ENCODE measurements around the gene TBC1D14. TPM values are rescaled to one million over a fixed set of nuclear protein-coding genes. Genes with fewer than 3 reads are reported as not detected.

Gene TBC1D14
- polyA plus RNA-seq, 3 donors: 36.3 to 44.7 (median 39.3) TPM

DNA sequence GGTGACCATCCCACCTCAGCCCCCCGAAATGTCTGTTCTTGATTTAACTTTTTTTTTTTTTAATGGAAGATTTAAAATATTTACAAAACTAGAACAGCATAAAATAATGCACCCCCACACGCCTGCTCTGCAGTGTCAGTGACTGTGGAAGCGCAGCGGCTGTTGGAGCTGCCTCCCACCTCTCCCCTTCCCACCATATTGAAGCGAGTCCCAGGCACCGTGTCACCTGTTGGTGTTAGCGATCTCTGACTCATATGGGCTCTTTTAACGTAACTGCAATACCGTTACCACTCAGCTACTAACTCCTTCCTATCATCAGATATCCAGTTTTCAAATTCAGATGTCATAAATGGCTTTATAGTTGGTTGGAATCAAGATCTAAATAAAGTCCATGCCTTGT is 116.5 kb downstream of the TBC1D14 start:
- Histone ChIP-seq H3K36me3 (replicated peaks in 1 of 2; ENCODE audit: control insufficient read depth in 1 of 2, insufficient read depth in 2 of 2, low read length in 2 of 2) (peaks cover 84 to 96% of the 10 kb centered on the region in 2 donors), H3K4me3 (replicated peaks in 1 of 3; ENCODE audit: low read depth in 2 of 3, low read length in 3 of 3) (no peak overlapping the region), H3K27ac (ENCODE audit: low read depth in 1 of 2, low read length in 2 of 2) (no peak overlapping the region), H3K4me2 (replicated peaks; ENCODE audit: extremely low read depth, low read length, poor library complexity, severe bottlenecking) (no peak overlapping the region), H4K20me1 (ENCODE audit: insufficient read depth, low read length) (peaks cover 63% of the 10 kb centered on the region), H2AFZ (ENCODE audit: insufficient read depth, low read depth, low read length, poor library complexity, severe bottlenecking) (no peak overlapping the region), H3K9ac (ENCODE audit: insufficient read depth, low read length, poor library complexity, severe bottlenecking) (no peak overlapping the region), H3K4me1 (ENCODE audit: control insufficient read depth in 1 of 2, insufficient read depth in 2 of 2, low read length in 2 of 2) (no peaks in the 10 kb centered on the region), H3K9me3 (replicated peaks in 1 of 2; ENCODE audit: control insufficient read depth in 1 of 2, insufficient read depth in 1 of 2, low read length in 2 of 2) (no peaks in the 10 kb centered on the region), H3K27me3 (ENCODE audit: control insufficient read depth in 2 of 2, insufficient read depth in 2 of 2, low read length in 2 of 2) (no peaks in the 10 kb centered on the region), H3K79me2 (ENCODE audit: insufficient read depth, low read length) (no peaks in the 10 kb centered on the region)
- Mint-ChIP-seq H3K4me3 (no peak overlapping the region), H3K4me1 (no peaks in the 10 kb centered on the region), H3K36me3 (peaks cover 85 to 94% of the 10 kb centered on the region in 2 donors), H3K27me3 (ENCODE audit: low read depth in 3 of 3) (peaks cover 0 to 3% (median 0%) of the 10 kb centered on the region in 3 donors), H3K27ac (no peak overlapping the region), H3K9me3 (peaks cover 0 to 2% (median 0%) of the 10 kb centered on the region in 7 donors)
- intact Hi-C loops (cut with micrococcal nuclease): no loop called here
- 100% methylated on average over 7 of the region's 9 CpGs for WGBS (ENCODE audit: insufficient coverage)
- no peak for TF ChIP-seq CTCF (IDR thresholded peaks at IDR 0.05)
- no peak for DNase-seq

GRCh38 chr4:7027284-7027683 is 117.7 kb downstream of the TBC1D14 start:
- Histone ChIP-seq H3K9me3 (replicated peaks in 1 of 2; ENCODE audit: control insufficient read depth in 1 of 2, insufficient read depth in 1 of 2, low read length in 2 of 2) (no peaks in the 10 kb centered on the region), H3K4me1 (ENCODE audit: control insufficient read depth in 1 of 2, insufficient read depth in 2 of 2, low read length in 2 of 2) (no peaks in the 10 kb centered on the region), H3K9ac (ENCODE audit: insufficient read depth, low read length, poor library complexity, severe bottlenecking) (no peak overlapping the region), H3K4me3 (replicated peaks in 1 of 3; ENCODE audit: low read depth in 2 of 3, low read length in 3 of 3) (no peak overlapping the region), H3K79me2 (ENCODE audit: insufficient read depth, low read length) (no peaks in the 10 kb centered on the region), H4K20me1 (ENCODE audit: insufficient read depth, low read length) (peaks cover 64% of the 10 kb centered on the region), H3K4me2 (replicated peaks; ENCODE audit: extremely low read depth, low read length, poor library complexity, severe bottlenecking) (no peak overlapping the region), H3K27me3 (ENCODE audit: control insufficient read depth in 2 of 2, insufficient read depth in 2 of 2, low read length in 2 of 2) (no peaks in the 10 kb centered on the region), H3K27ac (ENCODE audit: low read depth in 1 of 2, low read length in 2 of 2) (no peak overlapping the region), H2AFZ (ENCODE audit: insufficient read depth, low read depth, low read length, poor library complexity, severe bottlenecking) (no peak overlapping the region), H3K36me3 (replicated peaks in 1 of 2; ENCODE audit: control insufficient read depth in 1 of 2, insufficient read depth in 2 of 2, low read length in 2 of 2) (peaks cover 83 to 97% of the 10 kb centered on the region in 2 donors)
- Mint-ChIP-seq H3K4me1 (no peaks in the 10 kb centered on the region), H3K9me3 (peaks cover 0 to 2% (median 0%) of the 10 kb centered on the region in 7 donors), H3K27me3 (ENCODE audit: low read depth in 3 of 3) (peaks cover 0 to 3% (median 0%) of the 10 kb centered on the region in 3 donors), H3K36me3 (peaks cover 84 to 94% of the 10 kb centered on the region in 2 donors), H3K4me3 (no peak overlapping the region), H3K27ac (peak overlapping the region in 1 of 7 donors; percentile 43)
- WGBS (ENCODE audit: insufficient coverage): 97% methylated on average over 6 of the region's 7 CpGs
- TF ChIP-seq CTCF (IDR thresholded peaks at IDR 0.05): no peak
- intact Hi-C loops (cut with micrococcal nuclease): no loop called here
- DNase-seq: no peak

Data from CD14-positive monocyte (primary cell).